Fibroblast of the conjunctiva (primary cell): ENCODE results near the gene CCDC127.
"Not testable (repeated sequence)": the region's sequence is repeated elsewhere in the genome, so short reads cannot be mapped to it uniquely, and the experiment has no call there.

Experiments used
- DNase-seq: peaks from one replicate; pipeline ENCODE4 v3.0.0-alpha.2; 2010; ENCODE audit warnings: low read depth

The CCDC127 gene

GRCh38 chr5:217494-218456 lies at the start of gene CCDC127, which contains the start of gene SDHA:
Gene CCDC127 (minus strand): TSS chr5:218153. CDS start chr5:216849, 1,304 bp downstream.
Gene SDHA (plus strand): TSS chr5:218320. CDS start chr5:218356, 36 bp downstream.
- DNase-seq = peak; percentile 86

DNA sequence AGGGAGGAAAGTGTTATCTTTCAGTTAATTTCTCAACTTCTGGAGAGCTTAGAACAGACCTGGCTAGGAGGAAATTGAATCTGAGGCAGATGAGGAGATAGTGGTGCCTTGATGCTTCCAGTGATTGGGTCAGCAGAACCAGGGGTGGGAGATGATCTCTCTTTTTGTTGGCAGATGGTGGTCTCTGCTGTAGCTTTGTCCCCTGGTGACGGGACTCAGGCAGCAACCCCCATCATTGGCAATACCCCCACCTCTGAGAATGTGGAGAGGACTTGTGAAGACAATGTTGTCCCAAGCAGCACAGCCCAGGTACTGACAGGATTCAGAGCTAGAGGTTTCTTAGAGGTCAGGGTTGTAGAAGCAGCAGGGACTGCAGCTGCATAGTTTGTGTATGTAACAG lies 49.8 kb upstream of the CCDC127 start:
- DNase-seq = no peak

GRCh38 chr5:266311-267026 lies 48.5 kb upstream of the CCDC127 start:
- DNase-seq = peak; percentile 71

GRCh38 chr5:264338-264737 lies 46.4 kb upstream of the CCDC127 start:
- no peak for DNase-seq

DNA sequence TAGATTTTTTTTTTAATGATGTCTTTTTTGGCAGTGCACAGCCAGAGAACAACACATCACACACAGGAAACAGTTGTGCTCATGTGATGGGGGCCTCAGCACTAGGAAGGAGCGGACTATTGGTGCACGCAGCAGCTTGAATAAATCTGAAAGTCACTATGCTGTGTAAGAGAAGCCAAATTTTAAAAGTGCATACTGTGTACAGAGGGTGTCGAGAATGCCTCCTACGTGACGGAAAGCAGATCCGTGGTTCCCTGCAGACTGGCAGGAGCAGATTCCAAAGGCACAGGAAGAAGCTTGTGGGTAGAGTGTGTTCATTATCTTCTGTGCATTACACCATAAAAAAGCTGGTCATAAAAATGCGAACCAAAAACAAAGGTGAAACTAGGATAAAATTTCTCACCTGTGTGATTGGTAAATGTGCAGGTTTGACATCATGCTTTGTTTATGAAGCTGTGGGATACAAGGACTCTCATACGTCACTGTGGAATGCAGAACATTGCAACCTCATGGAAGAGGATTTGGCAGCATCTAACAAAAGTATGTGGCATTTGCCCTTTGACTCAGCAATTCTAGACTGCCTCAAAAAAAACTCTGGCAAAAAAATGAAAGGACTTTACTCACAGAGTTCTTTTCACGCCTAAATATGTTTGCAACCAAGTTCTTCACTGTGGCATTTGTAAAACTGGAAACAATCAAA lies 45.5 kb upstream of the CCDC127 start:
- peak; percentile 93 for DNase-seq

DNA sequence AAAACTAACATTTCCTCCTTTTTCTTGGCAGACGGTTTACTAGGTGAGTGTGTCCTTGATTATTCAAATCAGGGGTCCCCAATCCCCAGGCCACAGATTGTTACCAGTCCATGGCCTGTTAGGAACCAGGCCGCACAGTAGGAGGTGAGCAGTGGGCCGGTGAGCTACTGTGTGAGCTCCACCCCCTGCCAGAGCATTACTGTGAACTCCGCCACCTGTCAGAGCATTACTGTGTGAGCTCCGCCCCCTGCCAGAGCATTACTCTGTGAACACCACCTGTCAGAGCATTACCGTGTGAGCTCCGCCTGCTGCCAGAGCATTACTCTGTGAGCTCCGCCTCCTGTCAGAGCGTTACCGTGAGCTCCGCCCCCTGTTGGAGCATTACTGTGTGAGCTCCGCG lies 39.2 kb upstream of the CCDC127 start:
- no peak for DNase-seq

DNA sequence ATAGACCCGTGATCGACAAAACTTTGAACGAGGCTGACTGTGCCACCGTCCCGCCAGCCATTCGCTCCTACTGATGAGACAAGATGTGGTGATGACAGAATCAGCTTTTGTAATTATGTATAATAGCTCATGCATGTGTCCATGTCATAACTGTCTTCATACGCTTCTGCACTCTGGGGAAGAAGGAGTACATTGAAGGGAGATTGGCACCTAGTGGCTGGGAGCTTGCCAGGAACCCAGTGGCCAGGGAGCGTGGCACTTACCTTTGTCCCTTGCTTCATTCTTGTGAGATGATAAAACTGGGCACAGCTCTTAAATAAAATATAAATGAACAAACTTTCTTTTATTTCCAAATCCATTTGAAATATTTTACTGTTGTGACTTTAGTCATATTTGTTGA lies 38.4 kb upstream of the CCDC127 start:
- not testable (repeated sequence) for DNase-seq

DNA sequence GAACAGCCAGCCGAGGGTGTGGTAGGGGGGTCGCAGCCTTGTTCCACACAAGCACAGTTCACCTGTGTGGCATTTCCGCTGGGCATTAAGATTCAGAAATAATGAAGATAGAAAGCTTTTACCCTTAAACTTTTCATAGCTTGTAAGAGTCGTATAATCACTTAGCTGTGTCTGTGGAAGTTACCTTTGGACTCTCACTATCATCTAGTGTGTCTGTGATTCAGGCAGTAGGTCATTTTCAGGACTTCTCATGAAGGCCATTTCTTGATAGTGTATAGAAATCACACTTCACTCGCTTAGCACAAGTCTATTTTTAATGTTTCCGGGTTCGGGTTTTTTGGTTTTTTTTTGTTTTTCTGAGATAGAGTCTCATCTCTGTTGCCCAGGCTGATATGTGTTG lies 37.2 kb upstream of the CCDC127 start:
- DNase-seq = not testable (repeated sequence)

DNA sequence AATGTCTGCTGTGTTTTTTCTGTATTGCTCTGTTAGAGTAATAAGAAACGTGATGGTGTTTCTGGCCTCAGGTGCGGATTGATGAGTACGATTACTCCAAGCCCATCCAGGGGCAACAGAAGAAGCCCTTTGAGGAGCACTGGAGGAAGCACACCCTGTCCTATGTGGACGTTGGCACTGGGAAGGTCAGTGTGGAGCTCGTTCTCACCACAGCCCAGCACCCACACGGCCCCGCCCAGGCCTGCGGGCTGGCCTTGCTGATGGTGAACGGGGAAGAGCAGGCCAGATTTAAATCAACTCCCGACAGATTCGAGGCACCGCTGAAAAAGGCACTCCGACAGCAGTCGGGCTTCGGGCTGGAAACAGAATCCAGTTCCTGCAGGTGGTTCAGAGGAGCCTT lies 36.4 kb upstream of the CCDC127 start:
- DNase-seq = not testable (repeated sequence)

- no peak for DNase-seq
Measured at GRCh38 chr5:252546-252945, 34.6 kb upstream of the CCDC127 start.

DNA sequence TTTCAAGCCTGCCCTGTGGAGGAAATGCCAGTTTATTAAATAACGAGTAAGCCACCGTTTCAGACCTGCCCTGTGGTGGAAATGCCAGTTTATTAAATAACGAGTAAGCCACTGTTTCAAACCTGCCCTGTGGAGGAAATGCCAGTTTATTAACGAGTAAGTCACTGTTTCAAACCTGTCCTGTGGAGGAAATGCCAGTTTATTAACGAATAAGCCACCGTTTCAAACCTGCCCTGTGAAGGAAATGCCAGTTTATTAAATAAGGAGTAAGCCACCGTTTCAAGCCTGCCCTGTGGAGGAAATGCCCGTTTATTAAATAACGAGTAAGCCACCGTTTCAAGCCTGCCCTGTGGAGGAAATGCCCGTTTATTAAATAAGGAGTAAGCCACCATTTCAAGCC lies 34.0 kb upstream of the CCDC127 start:
- DNase-seq = not testable (repeated sequence)

DNA sequence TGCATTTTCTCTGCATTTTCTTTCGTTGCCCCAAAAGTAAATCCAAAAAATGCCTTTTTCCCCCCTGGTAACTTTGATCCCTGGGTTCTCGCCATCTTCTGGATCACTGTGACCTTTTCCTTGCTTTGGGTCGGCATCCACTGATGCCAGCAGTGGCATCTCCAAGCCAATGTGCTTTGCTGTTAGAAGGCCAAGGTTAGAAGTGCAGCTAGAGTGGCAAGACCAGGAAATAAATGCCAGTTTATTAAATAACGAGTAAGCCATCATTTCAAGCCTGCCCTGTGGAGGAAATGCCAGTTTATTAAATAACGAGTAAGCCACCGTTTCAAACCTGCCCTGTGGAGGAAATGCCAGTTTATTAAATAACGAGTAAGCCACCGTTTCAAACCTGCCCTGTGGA lies 33.6 kb upstream of the CCDC127 start:
- not testable (repeated sequence) for DNase-seq

DNA sequence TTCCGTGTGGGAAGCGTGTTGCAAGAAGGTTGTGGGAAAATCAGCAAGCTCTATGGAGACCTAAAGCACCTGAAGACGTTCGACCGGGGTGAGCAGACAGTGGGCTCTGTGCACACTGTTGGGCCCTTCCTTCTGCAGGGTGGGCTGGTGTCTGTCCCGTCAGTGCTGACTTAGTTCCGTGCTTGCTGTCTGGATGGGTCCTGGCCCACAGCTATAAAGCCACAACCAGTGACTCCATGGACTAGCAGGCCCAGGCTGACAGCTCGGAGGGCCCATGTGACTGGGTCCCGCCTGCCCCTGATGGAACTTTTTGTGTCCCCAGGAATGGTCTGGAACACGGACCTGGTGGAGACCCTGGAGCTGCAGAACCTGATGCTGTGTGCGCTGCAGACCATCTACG lies 33.1 kb upstream of the CCDC127 start:
- not testable (repeated sequence) for DNase-seq

DNA sequence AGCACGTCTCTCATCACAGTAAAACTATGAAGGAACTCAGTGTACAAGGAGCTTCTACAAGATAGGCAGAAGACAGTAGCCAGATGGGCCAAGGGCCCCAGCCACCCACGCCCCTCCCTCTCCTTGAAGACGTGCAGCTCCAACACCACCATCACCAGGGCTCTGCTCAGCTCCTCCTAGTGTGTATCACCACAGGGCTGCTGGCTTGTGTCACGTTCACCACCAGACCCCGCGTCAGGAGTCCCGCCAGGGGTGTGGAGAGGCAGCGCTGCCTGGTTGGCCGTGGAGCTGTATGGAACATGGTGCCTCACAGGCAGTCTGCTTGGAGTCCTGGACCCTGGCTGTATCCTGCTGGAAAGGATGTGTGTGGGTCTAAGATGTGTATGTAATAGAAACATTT lies 32.4 kb upstream of the CCDC127 start:
- not testable (repeated sequence) for DNase-seq

DNA sequence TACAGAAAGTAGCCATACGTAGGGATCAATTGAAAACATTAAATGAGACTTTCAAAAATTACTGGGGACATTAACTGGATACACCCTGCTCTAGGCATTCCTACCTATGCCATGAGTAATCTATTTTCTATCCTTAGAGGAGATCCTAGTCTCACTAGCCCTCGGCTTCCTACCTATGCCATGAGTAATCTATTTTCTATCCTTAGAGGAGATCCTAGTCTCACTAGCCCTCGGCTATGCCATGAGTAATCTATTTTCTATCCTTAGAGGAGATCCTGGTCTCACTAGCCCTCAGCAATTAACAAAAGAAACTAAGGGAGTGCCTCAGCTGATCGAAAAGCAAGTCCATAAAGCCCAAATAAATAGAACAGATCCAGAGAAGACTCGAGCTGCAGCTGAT lies 27.8 kb upstream of the CCDC127 start:
- DNase-seq = not testable (repeated sequence)

- not testable (repeated sequence) for DNase-seq
Measured at GRCh38 chr5:243683-244367, 25.9 kb upstream of the CCDC127 start.

GRCh38 chr5:241045-241669 lies 23.2 kb upstream of the CCDC127 start:
- not testable (repeated sequence) for DNase-seq

DNA sequence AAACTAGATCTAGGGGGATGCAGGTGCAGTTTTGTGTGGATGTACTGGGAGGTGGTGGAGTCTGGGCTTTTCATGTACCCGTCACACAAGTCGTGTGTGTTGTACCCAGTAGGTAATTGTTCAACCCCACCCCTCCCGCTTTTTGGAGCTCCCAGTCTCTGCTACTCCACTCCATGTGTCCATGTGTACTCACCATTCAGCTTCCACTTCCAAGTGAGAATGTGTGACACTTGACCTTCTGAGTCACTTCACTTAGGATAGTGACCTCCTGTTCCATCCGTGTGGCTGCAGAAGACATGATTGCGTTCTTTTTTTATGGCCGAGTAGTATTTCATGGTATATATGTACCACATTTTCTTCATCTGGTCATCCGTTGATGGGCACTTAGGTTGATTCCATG lies 22.6 kb upstream of the CCDC127 start:
- DNase-seq = not testable (repeated sequence)

DNA sequence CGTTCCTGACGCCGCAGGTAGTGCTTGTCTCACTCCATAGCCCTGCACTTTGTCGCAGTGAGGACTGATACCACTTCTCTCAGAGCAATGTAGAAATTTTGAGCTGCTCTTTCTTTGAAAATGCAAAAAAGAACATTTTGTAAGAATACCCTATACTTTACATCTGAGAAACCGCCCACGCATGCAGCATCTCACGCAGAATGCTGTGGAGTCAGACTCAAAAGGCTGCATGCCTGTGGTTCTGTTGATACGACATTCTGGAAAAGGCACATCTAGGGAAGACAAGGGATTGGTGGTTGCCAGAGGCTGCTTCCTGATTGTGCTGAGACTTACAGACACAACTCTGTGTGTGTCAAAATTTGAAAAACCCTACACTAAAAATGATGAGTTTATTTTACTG lies 20.0 kb upstream of the CCDC127 start:
- not testable (repeated sequence) for DNase-seq

- not testable (repeated sequence) for DNase-seq
Measured at GRCh38 chr5:235527-235926, 17.6 kb upstream of the CCDC127 start.

DNA sequence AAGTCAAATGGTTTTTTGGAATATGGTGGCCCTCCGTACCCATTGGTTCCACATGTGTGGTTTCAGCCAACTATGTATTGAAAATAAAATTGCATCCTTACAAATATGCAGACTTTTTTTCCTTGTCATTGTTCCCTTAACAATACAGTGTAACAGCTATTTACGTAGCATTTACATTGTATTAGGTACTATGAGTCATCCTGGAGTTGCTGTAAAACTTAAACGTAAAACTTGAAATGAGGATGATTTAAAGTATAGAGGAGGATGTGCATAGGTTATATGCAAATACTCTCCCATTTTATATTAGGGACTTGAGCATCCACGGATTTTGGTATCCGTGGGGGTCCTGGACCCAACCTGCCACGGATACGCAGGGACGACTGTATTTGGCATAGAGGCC lies 16.5 kb upstream of the CCDC127 start:
- DNase-seq = no peak
